GM10266 (cell line): Measurements from ENCODE around the gene PGAM2.

Source experiments
- DNase-seq: peaks from one replicate; pipeline ENCODE4 v3.0.0; 2012; ENCODE audit errors: extremely low spot score
- CTCF ChIP-seq: IDR thresholded peaks from 2 replicates; pipeline ENCODE4 v1.5.1; 2012; ENCODE audit warnings: mild to moderate bottlenecking, low read depth; ENCODE audit not compliant: control insufficient read depth, insufficient read depth; ENCODE audit errors: missing control alignments

PGAM2 gene

GRCh38 chr7:44110719-44111635, 45.6 kb upstream of the PGAM2 start:
- no peak for DNase-seq
- TF ChIP-seq CTCF, result no peak

- no peak for DNase-seq
- TF ChIP-seq CTCF, result no peak
Measured at GRCh38 chr7:44109991-44110390, 44.6 kb upstream of the PGAM2 start.

GRCh38 chr7:44108768-44109750, 43.7 kb upstream of the PGAM2 start:
- TF ChIP-seq CTCF, result no peak
- no peak for DNase-seq

- DNase-seq, result no peak
Measured at GRCh38 chr7:44107961-44108767, 42.8 kb upstream of the PGAM2 start.

GRCh38 chr7:44107116-44107960, 42.0 kb upstream of the PGAM2 start:
- no peak for TF ChIP-seq CTCF
- DNase-seq, result no peak

More at GRCh38 chr7:44107961-44108767, 42.8 kb upstream of the PGAM2 start:
- TF ChIP-seq CTCF, result no peak
